HG02852 (cell line): ENCODE measurements around the gene PDZD2.
"Not testable (repeated sequence)": the region's sequence is repeated elsewhere in the genome, so short reads cannot be mapped to it uniquely, and the experiment has no call there.

ENCODE experiments used
- ATAC-seq: cut with Tn5 transposase; IDR thresholded peaks from one replicate; pipeline ENCODE4 v1.9.1; 2021; ENCODE audit warnings: mild to moderate bottlenecking, moderate library complexity; ENCODE audit not compliant: unreplicated experiment

Gene PDZD2

GRCh38 chr5:32090755-32091128, 451.8 kb downstream of the PDZD2 start:
- no peak for ATAC-seq

- peak; percentile 92 for ATAC-seq
Measured at GRCh38 chr5:32092938-32093812, 454.2 kb downstream of the PDZD2 start.

- no peak for ATAC-seq
Measured at GRCh38 chr5:32094691-32095090, 455.8 kb downstream of the PDZD2 start.

- ATAC-seq, result no peak
Measured at GRCh38 chr5:32095261-32095671, 456.3 kb downstream of the PDZD2 start.

- no peak for ATAC-seq
Measured at GRCh38 chr5:32096891-32097595, 458.1 kb downstream of the PDZD2 start.

GRCh38 chr5:32098291-32098690, 459.4 kb downstream of the PDZD2 start:
- ATAC-seq, result no peak

GRCh38 chr5:32098890-32099310, 460.0 kb downstream of the PDZD2 start:
- ATAC-seq, result no peak

GRCh38 chr5:32099486-32100035, 460.6 kb downstream of the PDZD2 start:
- ATAC-seq, result no peak

GRCh38 chr5:32100230-32100629, 461.3 kb downstream of the PDZD2 start:
- no peak for ATAC-seq

- no peak for ATAC-seq
Measured at GRCh38 chr5:32100691-32101302, 461.9 kb downstream of the PDZD2 start.

GRCh38 chr5:32102254-32102986, 463.5 kb downstream of the PDZD2 start:
- no peak for ATAC-seq

- no peak for ATAC-seq
Measured at GRCh38 chr5:32103521-32103920, 464.6 kb downstream of the PDZD2 start.

GRCh38 chr5:32107291-32107690, 468.4 kb downstream of the PDZD2 start:
- ATAC-seq, result no peak

- ATAC-seq, result no peak
Measured at GRCh38 chr5:32108167-32108566, 469.2 kb downstream of the PDZD2 start.

GRCh38 chr5:32109236-32109635, 470.3 kb downstream of the PDZD2 start:
- no peak for ATAC-seq

- ATAC-seq, result no peak
Measured at GRCh38 chr5:32110111-32110696, 471.3 kb downstream of the PDZD2 start.

- ATAC-seq, result no peak
Measured at GRCh38 chr5:32115985-32116384, 477.1 kb downstream of the PDZD2 start.

- no peak for ATAC-seq
Measured at GRCh38 chr5:32116574-32117313, 477.8 kb downstream of the PDZD2 start.

GRCh38 chr5:32118922-32119321, 480.0 kb downstream of the PDZD2 start:
- ATAC-seq, result not testable (repeated sequence)
